GM23338 (cell line): ENCODE data around the gene ACTR2. TPM values are rescaled to one million over a fixed set of nuclear protein-coding genes. Genes with fewer than 3 reads are reported as not detected.

Experiments
- ATAC-seq: fragments of 200-7000 bp; cut with Tn5 transposase; 3 replicates; pipeline ENCODE4 v1.9.1; 2020
- DNase-seq: peaks from one replicate; pipeline ENCODE4 v3.0.0-alpha.2; 2015; ENCODE audit warnings: low spot score
- H2AFZ ChIP-seq: fragments of 200-600 bp; sonication (generic); 2 replicates; pipeline ENCODE4 v1.8.0; 2016; ENCODE audit warnings: antibody characterized with exemption, mild to moderate bottlenecking, moderate library complexity
- H3F3A ChIP-seq: fragments of 200-600 bp; sonication (generic); replicated peaks from 2 replicates; pipeline ENCODE4 v1.8.0; 2017; ENCODE audit warnings: antibody characterized with exemption, mixed run types, low read depth
- H3K27ac ChIP-seq: fragments of 200-600 bp; sonication (generic); 2 replicates; pipeline ENCODE4 v1.6.1; 2016; ENCODE audit warnings: low read depth
- H3K27me3 ChIP-seq: fragments of 200-600 bp; sonication (generic); 2 replicates; pipeline ENCODE4 v1.8.0; 2016; ENCODE audit warnings: mild to moderate bottlenecking, mixed run types, moderate library complexity; ENCODE audit not compliant: insufficient read depth
- H3K36me3 ChIP-seq: fragments of 200-600 bp; sonication (generic); 2 replicates; pipeline ENCODE4 v1.8.0; 2016; ENCODE audit warnings: mild to moderate bottlenecking; ENCODE audit not compliant: insufficient read depth
- H3K4me1 ChIP-seq: fragments of 200-600 bp; sonication (generic); 2 replicates; pipeline ENCODE4 v1.8.0; 2016; ENCODE audit warnings: mild to moderate bottlenecking, moderate library complexity; ENCODE audit not compliant: insufficient read depth
- H3K4me2 ChIP-seq: fragments of 200-600 bp; sonication (generic); 2 replicates; pipeline ENCODE4 v1.7.1; 2017; ENCODE audit warnings: mixed run types
- H3K4me3 ChIP-seq: fragments of 200-600 bp; sonication (generic); 2 replicates; pipeline ENCODE4 v1.6.1; 2016; ENCODE audit warnings: mixed run types
- H3K79me2 ChIP-seq: fragments of 200-600 bp; sonication (generic); replicated peaks from 2 replicates; pipeline ENCODE4 v1.8.0; 2017; ENCODE audit warnings: mild to moderate bottlenecking; ENCODE audit not compliant: insufficient read depth
- H3K9me2 ChIP-seq: fragments of 200-600 bp; sonication (generic); 2 replicates; pipeline ENCODE4 v1.8.0; 2017; ENCODE audit not compliant: insufficient read depth
- H4K20me1 ChIP-seq: fragments of 200-600 bp; sonication (generic); replicated peaks from 2 replicates; pipeline ENCODE4 v1.8.0; 2017; ENCODE audit warnings: mild to moderate bottlenecking; ENCODE audit not compliant: insufficient read depth
- H3K27ac Mint-ChIP-seq: 2 replicates; pipeline ENCODE4 v1.8.0; 2020; ENCODE audit warnings: inconsistent platforms, mild to moderate bottlenecking, moderate library complexity, mixed read lengths
- H3K27me3 Mint-ChIP-seq: 3 replicates; pipeline ENCODE4 v1.8.0; 2022; ENCODE audit warnings: low read depth, mild to moderate bottlenecking, moderate library complexity, mixed read lengths, inconsistent platforms; ENCODE audit not compliant: insufficient read depth, poor library complexity
- H3K36me3 Mint-ChIP-seq: 3 replicates; pipeline ENCODE4 v1.8.0; 2021; ENCODE audit warnings: low read depth, mild to moderate bottlenecking, inconsistent platforms, moderate library complexity, mixed read lengths
- H3K4me1 Mint-ChIP-seq: 3 replicates; pipeline ENCODE4 v1.8.0; 2020; ENCODE audit warnings: mild to moderate bottlenecking, inconsistent platforms, mixed read lengths
- H3K4me3 Mint-ChIP-seq: 3 replicates; pipeline ENCODE4 v1.8.0; 2021; ENCODE audit warnings: moderate library complexity, mild to moderate bottlenecking, inconsistent platforms, mixed read lengths
- H3K9me3 Mint-ChIP-seq: 3 replicates; pipeline ENCODE4 v1.8.0; 2020; ENCODE audit warnings: moderate library complexity, mild to moderate bottlenecking, inconsistent platforms, mixed read lengths
- NANOG ChIP-seq: IDR thresholded peaks from 2 replicates; pipeline ENCODE4 v1.6.1; 2016; ENCODE audit warnings: antibody characterized with exemption, borderline replicate concordance
- POLR2AphosphoS5 ChIP-seq: IDR thresholded peaks from 2 replicates; pipeline ENCODE4 v1.6.1; 2016; ENCODE audit warnings: antibody characterized with exemption, low read depth
- ZNF462 ChIP-seq: fragments of 250-450 bp; sonication (Bioruptor Pico); IDR thresholded peaks from 2 replicates; pipeline ENCODE4 v1.5.0; 2020; ENCODE audit warnings: mild to moderate bottlenecking, moderate library complexity
- polyA plus RNA-seq: library from polyadenylated mRNA; unstranded; fragments of >200 nt; fragmentation: Nextera tagmentation; extraction: Ambion mirVana; gene quantifications from 2 replicates; pipeline ENCODE4 v1.2.1, GENCODE V29; 2016
- total RNA-seq: library from RNA; depleted of rRNA; stranded (reverse); fragments of >200 nt; shearing (Covaris generic); gene quantifications from 2 replicates; pipeline ENCODE4 v1.2.3, GENCODE V29; 2014

ACTR2 gene
- total and polyA plus RNA-seq, 2 experiments from 2014 or later, result 73.6 to 87.6 TPM

GRCh38 chr2:65261676-65262075 is 34.0 kb downstream of the ACTR2 start:
- H3F3A ChIP-seq, result no peaks in the 10 kb centered on the region
- H4K20me1 ChIP-seq, result peaks cover 26% of the 10 kb centered on the region
- DNase-seq (no peak), ATAC-seq (no peak)
- no peak overlapping the region for H3K27ac ChIP-seq
- peaks cover 10% of the 10 kb centered on the region; the same call in 1 of the 2 replicates for H3K36me3 ChIP-seq
- Mint-ChIP-seq H3K27me3 (no peaks in the 10 kb centered on the region), H3K4me3 (no peak overlapping the region), H3K9me3 (no peaks in the 10 kb centered on the region), H3K4me1 (no peaks in the 10 kb centered on the region), H3K36me3 (peaks cover 20% of the 10 kb centered on the region; the same call in 2 of the 3 replicates), H3K27ac (no peak overlapping the region)
- H3K79me2 ChIP-seq, result no peaks in the 10 kb centered on the region; the same call in 1 of the 2 replicates
- TF ChIP-seq NANOG (no peak), POLR2AphosphoS5 (no peak)
- H3K9me2 ChIP-seq, result no peaks in the 10 kb centered on the region
- no peak overlapping the region for H2AFZ ChIP-seq
- no peak overlapping the region for H3K4me2 ChIP-seq
- H3K4me1 ChIP-seq, result no peaks in the 10 kb centered on the region
- H3K27me3 ChIP-seq, result peaks cover 3% of the 10 kb centered on the region; the same call in 1 of the 2 replicates
- no peak overlapping the region for H3K4me3 ChIP-seq

- H3F3A ChIP-seq, result no peaks in the 10 kb centered on the region
- peaks cover 4% of the 10 kb centered on the region for H3K27me3 Mint-ChIP-seq
- ATAC-seq (no peak), DNase-seq (no peak)
- no peak overlapping the region for H2AFZ ChIP-seq
- H3K36me3 Mint-ChIP-seq, result peaks cover 25% of the 10 kb centered on the region
- no peaks in the 10 kb centered on the region for H3K9me2 ChIP-seq
- peaks cover 12% of the 10 kb centered on the region; the same call in 1 of the 2 replicates for H3K36me3 ChIP-seq
- no peak overlapping the region for H3K4me3 Mint-ChIP-seq
- H3K27me3 ChIP-seq, result peaks cover 3% of the 10 kb centered on the region; the same call in 1 of the 2 replicates
- no peaks in the 10 kb centered on the region for H3K9me3 Mint-ChIP-seq
- no peaks in the 10 kb centered on the region for H3K79me2 ChIP-seq
- no peak overlapping the region for H3K27ac Mint-ChIP-seq
- peaks cover 4% of the 10 kb centered on the region for H3K4me1 Mint-ChIP-seq
- no peak overlapping the region for H3K4me3 ChIP-seq
- no peak for TF ChIP-seq NANOG
- no peak for TF ChIP-seq ZNF462 (CRISPR knock-in tag)
- H3K4me2 ChIP-seq, result no peak overlapping the region
- H3K4me1 ChIP-seq, result peaks cover 4% of the 10 kb centered on the region; the same call in 1 of the 2 replicates
- no peak overlapping the region for H3K27ac ChIP-seq
- peaks cover 34% of the 10 kb centered on the region for H4K20me1 ChIP-seq
These were observed 35.6 kb downstream of the ACTR2 start for GRCh38 chr2:65263262-65263661.
